Measurements from ENCODE around the gene GSTO2.

The GSTO2 gene

DNA sequence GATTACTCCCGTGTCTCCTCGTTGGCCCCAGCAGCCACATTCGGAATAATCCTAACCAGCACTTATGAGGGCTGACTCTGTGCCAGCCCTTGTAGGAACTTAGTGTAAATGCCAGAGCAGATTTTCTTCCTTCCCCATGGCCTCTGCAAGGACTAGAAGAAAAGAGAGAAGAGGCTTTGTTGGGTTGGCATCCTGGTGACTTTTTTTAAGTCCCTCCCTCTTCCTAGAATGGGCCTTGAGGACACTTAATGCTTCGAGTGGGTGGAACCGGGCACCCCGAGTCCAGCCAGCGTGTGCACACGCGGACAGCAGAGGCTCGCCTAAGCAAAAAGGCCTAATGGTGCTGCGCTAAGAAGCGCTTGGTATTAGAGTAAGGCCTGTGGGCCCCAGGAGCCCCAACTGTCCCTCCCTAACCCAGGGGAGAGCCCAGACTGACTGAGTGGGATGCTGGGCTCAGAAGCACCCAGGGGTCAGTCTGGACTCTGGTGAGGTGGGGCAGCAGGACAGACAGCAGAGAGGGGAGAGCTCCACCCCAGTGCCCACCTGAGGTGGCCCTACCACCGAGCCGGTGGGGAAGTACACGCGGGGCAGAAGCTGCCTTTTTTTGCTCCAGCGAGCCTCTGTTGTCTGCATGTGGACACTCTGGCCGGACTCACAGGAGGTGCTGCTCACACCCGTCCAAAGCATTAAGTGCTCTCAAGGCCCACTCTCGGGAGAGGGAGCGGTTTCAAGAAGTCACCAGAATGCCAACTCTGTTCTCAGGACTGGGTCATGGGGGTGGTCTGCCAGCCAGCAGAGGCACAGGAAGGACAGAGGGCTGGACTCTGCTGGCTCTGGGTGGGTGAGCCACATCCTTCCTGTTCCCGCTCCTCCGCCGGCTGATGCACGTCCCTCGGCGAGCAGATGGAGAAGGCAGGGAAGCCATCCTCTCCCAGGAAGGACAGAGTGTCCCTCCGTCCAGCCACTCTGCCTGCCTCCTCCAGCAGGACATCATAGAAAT, 56.8 kb downstream of the GSTO2 start:
- DNase-seq (ENCODE audit: low read depth in 2 of 2): no peak

DNA sequence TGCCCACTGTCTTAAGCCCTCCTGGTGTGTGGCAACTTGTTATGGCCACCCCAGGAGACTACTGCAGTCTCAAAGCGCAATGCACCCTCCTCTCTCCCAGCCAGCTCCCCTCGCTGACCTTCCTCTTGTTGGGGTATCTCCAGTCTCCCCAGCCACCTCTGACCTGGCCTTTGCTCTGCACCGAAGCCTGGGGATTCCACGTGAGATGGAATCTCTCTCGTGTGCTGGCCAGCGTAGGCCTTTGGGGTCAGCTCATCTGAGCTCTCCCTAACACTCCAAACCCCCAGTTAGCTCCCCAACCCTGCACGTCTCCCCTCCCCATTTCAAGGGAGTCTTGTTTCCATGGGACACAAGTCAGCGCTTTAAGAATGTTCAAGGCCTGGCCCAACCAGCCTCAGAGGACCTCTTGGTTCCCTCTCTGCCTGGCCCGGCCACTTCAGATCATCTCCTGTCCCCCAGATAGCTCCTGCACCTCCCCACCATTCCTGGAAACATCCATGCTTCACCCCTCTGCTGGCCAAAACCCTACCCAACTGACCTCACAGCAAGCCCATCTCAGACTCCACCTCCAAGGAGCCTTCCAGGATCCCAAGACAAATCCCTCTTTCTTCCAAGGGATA, 58.1 kb downstream of the GSTO2 start:
- no peak for DNase-seq (ENCODE audit: low read depth in 2 of 2)

DNA sequence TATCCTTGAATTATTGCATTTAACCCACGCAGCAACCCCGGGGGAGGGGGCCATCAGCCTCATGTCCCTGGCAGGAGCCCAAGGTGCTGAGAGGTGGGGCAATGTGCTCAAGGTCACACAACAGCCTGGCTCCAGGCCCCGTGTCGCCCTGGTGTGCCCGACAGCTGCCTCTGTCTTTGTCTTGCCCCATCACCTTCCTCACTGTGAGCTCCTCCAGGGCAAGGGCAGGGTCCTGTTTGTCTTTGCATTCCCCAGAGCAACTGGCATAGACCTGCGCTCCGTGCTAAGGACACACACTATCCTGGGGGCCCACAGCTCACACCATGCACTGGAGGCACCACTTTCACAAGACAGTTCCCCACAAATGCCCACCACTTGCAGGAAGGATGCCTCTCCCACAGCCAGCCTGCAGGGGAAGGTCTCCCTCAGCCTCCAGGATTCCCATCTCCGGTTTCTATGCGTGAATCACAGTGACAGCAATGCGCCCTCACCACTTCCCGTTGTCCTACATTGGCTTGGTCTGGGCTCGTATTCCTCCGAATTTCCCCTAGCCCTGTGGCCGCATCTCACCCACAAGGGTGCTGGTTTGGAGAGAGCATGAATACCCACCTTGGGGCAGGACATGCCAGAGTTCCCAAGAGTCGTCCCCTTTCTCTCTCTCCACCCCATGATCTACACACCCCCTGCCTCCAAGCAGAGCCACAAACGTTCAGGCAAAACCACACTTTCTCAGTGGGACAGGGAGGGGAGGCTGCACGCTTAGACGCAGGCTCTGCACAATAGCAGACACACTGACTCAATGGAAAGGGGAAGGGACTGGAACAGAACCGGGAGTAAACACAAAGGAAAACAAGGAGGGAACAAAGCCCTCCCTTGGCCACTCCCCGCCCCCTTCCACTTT, 59.0 kb downstream of the GSTO2 start:
- DNase-seq (ENCODE audit: low read depth in 2 of 2): no peak

DNA sequence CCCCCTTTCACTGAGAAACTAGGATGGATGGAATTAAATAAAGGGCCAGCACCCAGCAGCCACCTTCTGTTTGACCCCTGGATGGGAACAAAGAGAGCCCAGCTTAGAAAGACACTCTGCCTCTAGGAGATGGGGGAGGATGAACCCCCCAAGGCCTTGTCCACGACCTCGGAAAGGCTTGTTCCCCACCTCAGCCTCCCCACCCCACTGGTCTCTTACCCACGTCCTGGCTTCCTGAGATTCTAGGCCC, 59.6 kb downstream of the GSTO2 start:
- no peak for DNase-seq (ENCODE audit: low read depth in 2 of 2)

DNA sequence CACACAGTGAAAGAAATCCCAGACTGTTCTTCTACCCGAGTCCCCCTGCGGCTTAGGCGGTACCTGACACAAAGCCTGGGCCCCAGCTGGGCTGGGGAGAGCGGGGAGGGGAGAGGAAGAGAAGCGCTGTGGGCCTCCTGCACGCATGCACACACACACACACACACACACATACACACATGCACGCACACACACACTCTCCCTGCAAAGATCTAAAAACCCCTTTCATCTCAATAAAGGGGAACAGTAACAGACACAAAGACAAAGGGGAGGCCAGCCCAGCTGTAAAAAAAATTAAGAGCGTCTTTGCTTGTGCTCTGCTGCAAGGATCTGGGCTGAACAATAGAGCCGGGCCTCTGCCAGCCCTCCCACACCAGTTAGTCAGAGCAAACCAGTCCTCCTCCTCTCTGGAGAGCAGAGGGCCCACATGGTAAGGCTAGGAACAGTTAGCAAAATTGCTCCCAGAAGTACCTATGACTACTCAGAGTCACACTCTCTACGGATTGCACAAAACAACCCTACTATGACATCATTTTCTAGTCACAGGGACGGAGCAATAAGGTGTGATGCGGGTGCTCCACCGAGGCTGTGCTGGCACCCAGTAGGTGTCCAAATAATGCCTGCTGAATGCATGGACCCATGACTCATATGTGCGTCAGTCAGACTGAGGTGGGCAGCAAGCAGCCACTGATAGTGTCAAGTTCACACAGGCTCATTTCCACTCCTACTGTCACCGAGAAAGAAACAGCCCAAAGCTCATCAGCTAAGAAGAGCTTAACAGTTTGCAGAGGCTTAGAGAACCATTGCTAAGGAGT, 60.1 kb downstream of the GSTO2 start:
- DNase-seq (ENCODE audit: low read depth in 2 of 2): peak; percentile 56 to 78

DNA sequence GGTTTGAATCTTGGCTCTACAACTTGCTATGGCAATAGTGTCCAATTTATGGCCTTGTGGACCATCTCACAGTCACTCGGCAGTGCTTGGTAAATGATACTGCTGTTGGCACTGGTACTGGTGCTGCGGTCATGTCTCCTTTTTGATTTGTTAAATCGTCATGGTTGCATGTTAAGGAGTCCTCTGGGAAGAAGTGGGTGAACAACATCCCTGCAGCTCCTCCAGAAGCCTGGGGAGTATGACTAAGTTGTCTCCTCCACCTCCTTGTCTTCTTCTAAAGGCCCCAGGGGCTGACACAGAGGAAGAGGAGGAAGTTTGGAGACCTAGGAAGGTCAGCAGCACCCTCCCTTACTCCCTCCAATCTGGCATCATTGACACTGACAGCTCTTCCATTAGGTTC, 60.8 kb downstream of the GSTO2 start:
- DNase-seq (ENCODE audit: low read depth in 2 of 2): no peak

DNA sequence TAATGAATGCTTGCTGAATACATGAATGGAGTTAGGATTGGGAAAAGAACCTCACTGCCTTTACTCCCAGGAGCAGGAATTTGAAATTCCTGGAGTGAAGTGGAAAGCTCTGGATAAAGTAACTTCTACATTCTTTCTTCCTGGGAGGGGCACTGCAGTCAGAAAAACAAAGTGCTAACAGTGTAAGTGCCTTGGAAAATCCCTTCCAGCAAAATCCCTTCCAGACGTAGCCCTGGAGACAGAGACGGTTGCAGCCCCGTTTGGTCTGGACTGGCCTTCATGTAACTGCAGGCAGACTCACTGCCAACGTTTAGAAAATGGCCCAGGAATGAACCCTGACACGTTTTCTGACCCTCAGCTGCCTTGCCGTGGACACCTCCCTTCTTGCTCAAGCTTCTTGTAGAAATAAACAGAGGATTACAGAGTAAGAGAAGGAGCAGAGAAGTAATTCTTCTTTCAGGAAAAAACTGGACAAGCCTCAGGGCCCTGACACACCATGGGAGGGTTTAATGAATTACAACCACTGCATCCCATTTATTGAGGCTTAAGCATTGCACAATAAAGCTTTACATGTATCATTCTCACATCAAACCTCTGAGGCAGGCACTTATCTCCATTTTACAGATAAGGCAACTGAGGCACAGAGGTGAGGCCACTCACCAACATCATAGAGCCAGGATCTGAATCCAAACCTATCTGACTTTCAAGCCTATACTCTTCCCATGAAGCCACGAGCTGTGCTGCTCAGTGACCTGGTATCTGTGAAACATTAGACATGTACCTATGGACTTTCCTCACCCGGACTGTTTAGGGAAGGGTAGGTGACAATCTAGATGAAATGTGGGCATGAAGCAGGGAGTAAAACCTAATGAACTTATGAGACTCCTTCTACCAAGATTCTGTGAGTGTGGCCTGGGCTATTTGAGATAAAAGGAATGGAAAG, 61.5 kb downstream of the GSTO2 start:
- DNase-seq (ENCODE audit: low read depth in 2 of 2): no peak

DNA sequence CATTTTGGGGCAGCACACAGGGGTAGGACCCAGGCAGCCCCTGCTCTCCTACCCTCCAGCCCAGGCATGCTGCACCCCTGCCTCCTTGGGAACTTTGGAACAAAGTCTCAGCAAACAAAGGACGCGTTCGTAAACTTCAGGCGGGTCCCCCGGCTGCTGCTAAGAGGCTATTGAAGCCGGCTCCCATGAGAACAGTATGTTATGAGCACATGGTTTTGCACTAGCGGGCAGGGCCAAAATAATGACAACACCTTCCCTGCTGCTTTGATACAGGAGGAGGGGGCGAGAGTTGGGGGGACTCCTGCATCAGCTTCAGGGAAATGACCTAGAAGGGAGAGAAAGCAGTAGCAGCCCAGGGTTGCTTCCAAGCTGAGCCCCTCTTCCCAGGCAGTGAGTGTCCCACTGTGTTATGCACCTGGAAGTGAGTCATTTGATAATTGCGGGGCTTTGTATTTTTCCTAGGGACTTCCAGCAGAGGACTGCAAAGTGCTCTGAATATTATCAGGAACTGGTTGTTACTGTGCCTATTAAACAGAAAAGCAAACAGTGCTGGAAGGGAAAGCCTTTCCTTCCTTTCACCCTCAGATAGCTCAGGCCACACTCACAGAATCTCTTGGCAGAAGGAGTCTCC, 62.3 kb downstream of the GSTO2 start:
- DNase-seq (ENCODE audit: low read depth in 2 of 2): no peak

DNA sequence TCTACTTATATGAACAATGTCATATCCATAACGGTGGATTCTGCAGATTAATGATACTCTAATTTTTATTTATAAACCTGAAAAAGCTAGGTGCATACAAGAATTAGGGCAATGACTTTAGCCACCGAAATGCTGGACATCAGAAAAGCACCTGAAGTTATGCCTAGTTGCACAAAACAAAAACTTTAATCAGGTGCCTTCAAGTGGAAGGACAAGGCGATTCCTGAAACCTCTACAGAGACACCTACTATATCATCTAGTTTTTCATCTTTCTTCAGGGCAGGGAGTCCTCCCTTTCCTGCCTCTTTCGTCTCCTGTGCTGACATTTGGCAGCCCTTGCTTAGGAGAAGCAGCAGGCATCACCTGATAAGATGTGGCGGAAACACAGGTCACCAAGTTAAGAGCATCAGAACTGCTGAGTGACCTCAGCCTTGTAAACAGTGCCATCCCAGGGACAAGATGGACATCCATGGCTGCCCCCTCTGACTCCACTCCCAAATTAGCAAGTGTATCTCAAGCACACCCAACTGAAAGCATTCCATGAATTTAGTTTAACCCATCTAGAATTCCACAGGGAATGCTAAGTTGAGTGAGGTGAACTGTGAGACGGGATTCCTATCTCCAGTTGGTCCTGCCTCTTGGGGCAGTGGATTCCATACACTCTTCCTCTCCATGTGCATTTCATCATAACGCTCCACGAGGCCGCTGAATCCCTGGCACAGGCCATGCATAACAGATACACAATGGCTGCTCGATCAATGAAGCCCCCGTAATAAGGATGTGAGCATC, 63.5 kb downstream of the GSTO2 start:
- no peak for DNase-seq (ENCODE audit: low read depth in 2 of 2)

DNA sequence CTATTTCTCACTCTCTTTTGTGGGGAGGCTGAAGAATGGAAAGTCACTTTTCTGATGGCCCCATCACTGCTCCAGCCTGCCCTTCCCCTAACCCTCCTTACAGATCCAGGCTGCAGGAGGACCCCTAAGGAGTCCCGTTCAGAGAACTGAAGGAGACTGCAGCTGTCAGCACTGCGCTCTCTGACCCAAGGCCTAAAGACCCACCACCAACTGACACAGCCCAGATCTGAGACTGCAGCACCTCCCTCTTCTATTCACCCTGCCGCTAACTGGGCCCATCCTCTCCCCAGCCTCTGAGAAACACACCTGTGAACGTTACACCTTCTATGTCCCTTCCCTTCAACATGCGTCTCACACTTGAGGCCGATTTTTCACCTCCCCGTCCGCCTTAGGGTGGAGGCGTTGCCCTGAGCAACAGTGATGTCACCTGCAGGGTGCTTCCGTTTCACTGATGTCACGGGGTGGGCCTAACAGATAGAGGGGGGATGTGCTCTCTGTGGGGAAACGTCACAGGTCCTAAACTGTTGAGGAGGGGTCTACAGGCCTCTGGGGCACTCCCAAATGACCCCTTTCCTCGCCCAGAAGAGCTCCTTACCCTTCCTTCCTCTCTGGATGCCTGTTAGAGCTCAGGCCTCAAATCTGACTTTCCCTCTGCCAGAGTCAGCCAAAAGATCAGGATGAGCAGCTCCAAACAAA, 64.2 kb downstream of the GSTO2 start:
- DNase-seq (ENCODE audit: low read depth in 2 of 2): no peak

DNA sequence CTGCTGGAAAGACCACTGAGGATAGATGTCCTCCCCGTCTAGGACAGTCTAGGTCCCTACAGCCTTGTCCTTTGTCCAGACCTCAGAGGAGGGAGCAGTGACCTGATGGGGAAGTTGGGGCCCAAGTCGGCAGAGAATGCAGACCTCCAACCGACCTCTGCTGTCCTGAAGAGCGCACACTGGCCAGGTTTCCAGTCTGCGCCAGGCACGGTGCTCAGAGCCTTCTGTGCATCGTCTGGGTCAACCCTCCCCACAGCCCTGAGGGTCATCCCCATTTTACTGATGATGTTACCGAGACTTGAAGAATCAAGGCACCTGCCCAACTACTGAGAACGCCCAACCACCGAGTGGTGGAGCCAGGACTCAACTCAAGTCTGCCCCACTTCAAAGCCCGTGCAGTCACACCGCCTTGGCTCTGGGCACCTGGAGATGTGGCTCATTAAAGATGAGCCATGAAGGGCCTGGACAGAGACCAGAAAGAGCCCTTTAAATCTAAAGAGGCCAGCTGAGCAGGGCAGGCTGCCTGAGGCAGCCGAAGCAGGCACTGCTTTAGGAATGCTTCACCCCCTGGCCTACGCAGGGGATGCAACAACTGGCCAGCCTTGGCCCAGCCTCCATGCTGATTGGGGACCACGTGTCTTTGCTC, 64.9 kb downstream of the GSTO2 start:
- DNase-seq (ENCODE audit: low read depth in 2 of 2): no peak

DNA sequence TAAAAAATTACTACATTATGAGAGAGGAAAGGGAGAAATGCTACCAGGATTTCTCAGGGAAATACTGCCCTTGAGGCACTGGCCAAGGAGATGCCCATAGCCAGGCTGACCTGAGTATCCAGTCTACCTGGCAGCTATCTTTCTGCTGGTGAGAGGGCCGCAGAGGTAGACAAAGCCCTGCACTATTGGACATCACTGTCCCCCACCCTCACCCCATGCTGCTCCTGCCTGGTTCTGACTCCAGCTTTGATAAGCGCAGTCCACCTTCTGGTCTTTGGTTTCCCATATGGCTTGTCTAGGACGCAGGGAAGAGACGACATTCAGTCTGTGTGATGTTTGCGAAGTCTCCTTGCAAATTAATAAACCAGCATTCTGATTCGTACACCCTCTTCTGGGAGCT, 65.6 kb downstream of the GSTO2 start:
- no peak for DNase-seq (ENCODE audit: low read depth in 2 of 2)

DNA sequence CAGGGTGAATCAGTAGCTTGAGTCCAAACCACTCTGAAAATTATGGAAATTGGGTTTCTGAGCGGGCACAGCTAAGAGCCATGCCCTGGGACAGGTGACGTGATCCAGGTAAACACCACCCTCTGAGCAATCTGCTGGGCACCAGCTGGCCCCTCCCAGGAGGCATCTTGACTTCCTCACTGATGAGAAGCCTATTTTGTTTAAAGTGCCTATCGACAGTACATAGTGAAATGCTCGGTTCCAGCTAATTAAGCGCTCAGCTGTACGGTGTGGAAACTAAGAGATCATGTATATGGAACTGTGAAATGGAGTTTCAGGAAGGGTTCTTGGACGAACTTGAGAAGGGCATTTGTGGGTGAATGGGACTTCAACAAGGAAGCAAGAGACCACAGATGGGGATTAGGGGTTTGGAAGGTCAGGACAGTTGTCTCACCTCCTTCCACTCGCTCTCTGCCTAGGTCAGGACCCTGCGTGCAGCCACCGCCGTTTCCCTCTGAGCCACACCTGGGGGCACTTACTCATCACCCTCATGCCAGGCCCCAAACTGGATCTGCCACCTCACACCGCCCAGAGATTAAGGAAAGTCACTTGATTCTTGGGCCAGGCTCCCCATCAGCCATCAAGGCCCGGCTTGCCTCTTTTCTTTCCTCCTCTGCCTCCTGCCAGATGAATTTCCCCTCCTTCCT, 66.1 kb downstream of the GSTO2 start:
- no peak for DNase-seq (ENCODE audit: low read depth in 2 of 2)

DNA sequence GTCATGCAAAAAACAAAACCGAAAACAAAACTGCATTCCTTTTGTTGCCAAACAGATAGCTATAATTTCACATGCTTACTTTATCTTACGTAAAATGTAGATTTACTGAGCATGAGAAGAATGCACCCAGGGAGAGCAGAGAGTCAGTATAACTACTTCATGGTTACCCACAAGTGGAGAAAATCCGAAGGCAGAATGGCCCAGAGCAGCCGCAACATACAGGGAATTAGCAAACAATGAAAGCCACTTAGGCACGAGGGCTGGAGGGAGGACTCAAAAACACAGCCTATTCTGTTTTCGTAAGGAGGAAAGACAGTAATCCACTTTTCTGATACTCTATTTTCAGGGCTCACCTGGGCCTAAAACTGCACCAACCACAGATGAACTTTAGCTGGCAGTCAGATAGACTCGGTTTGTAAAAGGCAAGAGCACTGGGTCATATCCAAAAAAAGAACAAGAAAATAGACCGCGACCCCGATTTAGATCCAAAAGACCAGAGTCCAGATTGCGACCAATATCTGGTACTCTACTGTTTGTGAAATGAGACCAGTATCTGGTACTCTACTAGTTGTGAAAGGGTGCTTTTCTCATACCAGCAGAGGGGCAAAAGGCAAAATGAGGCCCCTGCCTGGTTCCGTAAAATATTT, 68.0 kb downstream of the GSTO2 start:
- DNase-seq (ENCODE audit: low read depth in 2 of 2): no peak

DNA sequence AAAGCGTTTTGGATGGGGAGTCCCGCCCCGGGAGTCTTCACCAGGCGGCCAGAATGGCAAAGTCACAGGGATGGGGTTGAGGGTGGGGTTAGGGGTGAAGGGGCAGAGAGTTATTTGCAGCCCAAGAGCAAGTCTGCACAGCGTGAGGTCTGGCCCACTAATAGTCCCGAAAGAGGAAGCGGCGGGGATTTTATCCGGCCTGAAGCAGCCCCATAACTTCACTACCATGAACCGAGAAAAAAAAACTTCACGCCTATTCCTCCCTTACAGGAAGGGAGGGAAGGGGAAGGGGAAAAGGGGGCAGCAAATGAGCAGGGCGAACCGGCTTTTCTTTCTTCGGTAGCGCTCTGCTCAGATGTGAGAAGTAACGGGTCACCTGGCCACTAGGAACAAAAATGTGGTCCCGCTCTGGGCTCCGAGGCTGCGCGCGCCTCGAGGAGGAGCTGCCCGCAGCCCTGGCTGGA, 68.6 kb downstream of the GSTO2 start:
- no peak for DNase-seq (ENCODE audit: low read depth in 2 of 2)

DNA sequence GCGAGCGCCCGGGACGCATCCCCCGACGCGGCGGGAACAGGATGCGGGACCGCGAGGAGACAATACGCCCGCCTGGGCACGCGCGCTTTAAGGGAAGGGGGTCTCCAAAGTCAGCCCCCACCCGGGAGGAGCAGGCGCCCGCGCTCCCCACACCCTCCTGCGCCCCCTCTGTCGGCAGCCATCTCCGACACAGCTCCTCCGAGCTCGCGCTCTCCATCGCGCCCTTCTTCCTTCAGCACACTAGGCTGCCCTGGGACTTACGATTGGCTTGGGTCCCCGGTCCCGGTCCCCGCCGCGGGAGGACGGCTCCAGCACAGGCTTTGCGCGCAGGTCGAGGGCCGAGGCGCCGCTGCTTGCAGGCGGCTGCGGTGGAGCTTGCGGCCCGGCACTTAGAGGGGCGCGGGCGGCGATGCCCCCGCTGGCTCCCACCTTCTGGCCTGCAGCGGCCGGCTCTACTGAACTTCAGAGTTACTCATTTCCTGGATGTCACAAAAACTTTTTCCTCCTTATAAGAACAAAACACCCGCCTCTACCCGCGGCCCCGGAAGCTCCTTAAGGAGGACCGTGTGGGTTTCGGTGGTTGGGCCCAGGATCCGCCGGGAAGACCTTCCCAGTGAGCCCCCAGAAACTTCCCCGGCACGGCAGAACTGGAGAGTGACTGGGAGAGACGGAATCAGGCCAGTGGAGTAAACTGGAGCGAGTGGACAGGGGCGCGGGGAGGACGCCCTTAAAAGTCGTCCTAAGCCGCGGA, 69.2 kb downstream of the GSTO2 start, which contains the start of gene ITPRIP:
Gene ITPRIP, minus strand, starts transcription at position 481 of the 751 bp plus-strand sequence. CDS start 22,414 bp downstream, outside the sequence.
- DNase-seq (ENCODE audit: low read depth in 2 of 2): peak; percentile 61 to 66
